T-helper 2 cell treated with Interferon-gamma antibody and Interleukin-4, amounts not matched to agents 5 μg/mL and 100 μg/mL, for 36 hours (primary cell): ENCODE measurements around the gene GLYAT.

Experiments
- DNase-seq: peaks from one replicate; pipeline ENCODE4 v3.0.0; 2021; ENCODE audit warnings: low spot score
- H3K27ac Mint-ChIP-seq: one replicate; pipeline ENCODE4 v1.8.0; 2021; ENCODE audit warnings: mild to moderate bottlenecking, mixed read lengths
- H3K27me3 Mint-ChIP-seq: one replicate; pipeline ENCODE4 v1.8.0; 2021; ENCODE audit warnings: low read depth, mixed read lengths
- H3K36me3 Mint-ChIP-seq: one replicate; pipeline ENCODE4 v1.8.0; 2021; ENCODE audit warnings: low read depth, mixed read lengths
- H3K4me1 Mint-ChIP-seq: one replicate; pipeline ENCODE4 v1.8.0; 2021; ENCODE audit warnings: low read depth, mixed read lengths
- H3K4me3 Mint-ChIP-seq: one replicate; pipeline ENCODE4 v1.8.0; 2022; ENCODE audit warnings: mild to moderate bottlenecking, moderate library complexity, mixed read lengths
- H3K9me3 Mint-ChIP-seq: one replicate; pipeline ENCODE4 v1.8.0; 2021; ENCODE audit warnings: mixed read lengths

GLYAT gene, protein sequence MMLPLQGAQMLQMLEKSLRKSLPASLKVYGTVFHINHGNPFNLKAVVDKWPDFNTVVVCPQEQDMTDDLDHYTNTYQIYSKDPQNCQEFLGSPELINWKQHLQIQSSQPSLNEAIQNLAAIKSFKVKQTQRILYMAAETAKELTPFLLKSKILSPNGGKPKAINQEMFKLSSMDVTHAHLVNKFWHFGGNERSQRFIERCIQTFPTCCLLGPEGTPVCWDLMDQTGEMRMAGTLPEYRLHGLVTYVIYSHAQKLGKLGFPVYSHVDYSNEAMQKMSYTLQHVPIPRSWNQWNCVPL

GRCh38 chr11:58731819-58732218 is at the start of gene GLYAT:
TSS of gene GLYAT (minus strand) at chr11:58731943. CDS start at chr11:58724496, 7,447 bp downstream.
- Mint-ChIP-seq H3K36me3 (no peaks in the 10 kb centered on the region), H3K4me3 (no peak within 1 kb of the TSS), H3K27me3 (no peaks in the 10 kb centered on the region), H3K9me3 (no peaks in the 10 kb centered on the region), H3K27ac (no peak within 1 kb of the TSS), H3K4me1 (peaks cover 4% of the 10 kb centered on the region)
- DNase-seq: no peak

GRCh38 chr11:58781345-58781744 is 49.6 kb upstream of the GLYAT start:
- no peaks in the 10 kb centered on the region for H3K36me3 Mint-ChIP-seq
- H3K27me3 Mint-ChIP-seq: no peaks in the 10 kb centered on the region
- no peak overlapping the region for H3K27ac Mint-ChIP-seq
- H3K4me3 Mint-ChIP-seq: no peak overlapping the region
- no peak for DNase-seq
- H3K9me3 Mint-ChIP-seq: no peaks in the 10 kb centered on the region
- no peaks in the 10 kb centered on the region for H3K4me1 Mint-ChIP-seq

GRCh38 chr11:58780578-58780977 is 48.8 kb upstream of the GLYAT start:
- no peak overlapping the region for H3K27ac Mint-ChIP-seq
- no peak for DNase-seq
- H3K36me3 Mint-ChIP-seq: no peaks in the 10 kb centered on the region
- H3K9me3 Mint-ChIP-seq: no peaks in the 10 kb centered on the region
- no peak overlapping the region for H3K4me3 Mint-ChIP-seq
- no peaks in the 10 kb centered on the region for H3K4me1 Mint-ChIP-seq
- peaks cover 4% of the 10 kb centered on the region for H3K27me3 Mint-ChIP-seq

DNA sequence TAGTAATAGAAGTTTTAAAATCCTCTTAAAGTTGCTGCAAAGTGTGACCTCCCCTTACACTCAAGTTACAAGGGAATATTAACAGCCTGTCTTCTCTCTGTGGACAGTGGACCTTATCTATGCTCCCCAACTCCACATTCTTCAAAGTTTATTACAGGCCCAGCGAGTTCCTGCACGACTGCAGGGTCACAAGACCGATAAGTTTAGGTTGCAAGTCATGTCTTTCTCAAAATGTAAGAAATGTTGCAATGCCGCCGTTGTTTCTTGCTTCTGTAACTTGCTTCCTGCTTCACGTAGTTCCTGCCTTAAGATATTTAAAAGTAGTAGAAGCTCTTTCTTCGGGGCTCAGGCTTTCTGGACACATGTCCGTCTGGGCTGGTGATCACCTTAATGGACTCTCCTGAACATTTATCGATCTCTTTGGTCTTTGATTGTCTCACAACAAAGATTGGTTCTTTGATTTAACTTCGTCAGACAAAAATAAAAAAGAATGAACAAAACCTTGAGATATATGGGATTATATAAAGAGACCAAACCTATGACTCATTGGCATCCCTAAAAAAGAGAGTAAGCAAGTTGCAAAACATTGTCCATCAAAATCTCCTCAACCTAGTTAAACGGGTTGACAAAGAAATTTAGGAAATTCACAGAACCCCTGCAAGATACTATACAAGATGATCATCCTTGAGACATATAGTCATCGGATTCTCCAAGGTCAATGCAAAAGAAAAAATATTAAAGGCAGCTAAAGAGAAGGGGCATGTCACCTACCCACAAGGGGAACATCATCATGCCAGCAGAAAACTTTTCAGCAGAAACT is 45.4 kb upstream of the GLYAT start:
- DNase-seq: no peak
- H3K9me3 Mint-ChIP-seq: no peaks in the 10 kb centered on the region
- peaks cover 4% of the 10 kb centered on the region for H3K27me3 Mint-ChIP-seq
- H3K4me3 Mint-ChIP-seq: no peak overlapping the region
- H3K36me3 Mint-ChIP-seq: no peaks in the 10 kb centered on the region
- no peak overlapping the region for H3K27ac Mint-ChIP-seq
- H3K4me1 Mint-ChIP-seq: no peaks in the 10 kb centered on the region

GRCh38 chr11:58775066-58775708 is 43.4 kb upstream of the GLYAT start:
- no peak overlapping the region for H3K4me3 Mint-ChIP-seq
- DNase-seq: no peak

DNA sequence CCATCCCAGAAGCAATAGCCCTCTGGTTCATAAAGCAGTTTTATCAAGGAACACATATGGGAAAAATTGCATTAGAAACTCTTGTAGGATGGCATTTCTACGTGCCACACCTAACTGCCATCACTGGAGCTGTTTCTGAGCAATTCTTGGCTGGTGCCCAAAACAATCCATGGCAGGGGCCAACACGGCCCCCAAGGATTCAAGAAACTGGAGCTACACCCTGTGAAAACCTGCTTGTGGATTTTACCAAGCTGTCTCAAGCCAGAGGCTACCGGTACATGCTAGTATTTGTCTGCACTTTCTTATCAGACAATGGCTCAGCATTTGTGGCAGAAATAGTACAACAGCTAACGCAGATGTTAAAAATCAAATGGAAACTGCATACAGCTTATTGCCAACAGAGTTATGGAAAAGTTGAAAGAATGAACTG is 42.4 kb upstream of the GLYAT start:
- Mint-ChIP-seq H3K27me3 (peaks cover 4% of the 10 kb centered on the region), H3K9me3 (no peaks in the 10 kb centered on the region), H3K4me3 (no peak overlapping the region), H3K36me3 (no peaks in the 10 kb centered on the region), H3K4me1 (no peaks in the 10 kb centered on the region), H3K27ac (no peak overlapping the region)
- no peak for DNase-seq

More at GRCh38 chr11:58775066-58775708, 43.4 kb upstream of the GLYAT start:
- H3K27ac Mint-ChIP-seq: no peak overlapping the region
- H3K36me3 Mint-ChIP-seq: no peaks in the 10 kb centered on the region
- H3K9me3 Mint-ChIP-seq: no peaks in the 10 kb centered on the region
- H3K27me3 Mint-ChIP-seq: peaks cover 4% of the 10 kb centered on the region
- H3K4me1 Mint-ChIP-seq: no peaks in the 10 kb centered on the region

DNA sequence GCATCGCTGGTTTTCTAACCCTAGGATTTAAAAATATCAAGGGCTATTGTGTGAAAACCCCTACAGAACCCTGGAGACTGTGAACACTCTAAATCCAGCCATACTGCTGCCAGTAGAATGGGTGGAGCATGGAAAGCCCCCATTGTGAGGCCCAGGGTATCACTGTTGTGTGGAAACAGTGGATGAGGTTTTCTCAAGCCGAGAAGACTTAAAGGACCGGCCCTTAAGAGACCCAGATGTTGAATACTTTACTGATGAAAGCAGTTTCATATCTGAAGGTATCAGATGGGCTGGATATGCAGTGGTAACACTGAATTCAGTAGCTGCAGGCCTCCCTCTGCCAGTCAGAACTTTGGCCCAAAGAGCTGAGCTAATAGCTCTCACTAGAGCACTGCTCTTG is 41.6 kb upstream of the GLYAT start:
- Mint-ChIP-seq H3K4me1 (no peaks in the 10 kb centered on the region), H3K36me3 (no peaks in the 10 kb centered on the region), H3K27ac (no peak overlapping the region), H3K4me3 (no peak overlapping the region), H3K9me3 (no peaks in the 10 kb centered on the region), H3K27me3 (peaks cover 4% of the 10 kb centered on the region)
- no peak for DNase-seq

GRCh38 chr11:58772329-58773285 is 40.9 kb upstream of the GLYAT start:
- Mint-ChIP-seq H3K4me1 (no peaks in the 10 kb centered on the region), H3K27me3 (peaks cover 4% of the 10 kb centered on the region), H3K9me3 (no peaks in the 10 kb centered on the region), H3K27ac (no peak overlapping the region), H3K4me3 (no peak overlapping the region), H3K36me3 (no peaks in the 10 kb centered on the region)
- DNase-seq: no peak

DNA sequence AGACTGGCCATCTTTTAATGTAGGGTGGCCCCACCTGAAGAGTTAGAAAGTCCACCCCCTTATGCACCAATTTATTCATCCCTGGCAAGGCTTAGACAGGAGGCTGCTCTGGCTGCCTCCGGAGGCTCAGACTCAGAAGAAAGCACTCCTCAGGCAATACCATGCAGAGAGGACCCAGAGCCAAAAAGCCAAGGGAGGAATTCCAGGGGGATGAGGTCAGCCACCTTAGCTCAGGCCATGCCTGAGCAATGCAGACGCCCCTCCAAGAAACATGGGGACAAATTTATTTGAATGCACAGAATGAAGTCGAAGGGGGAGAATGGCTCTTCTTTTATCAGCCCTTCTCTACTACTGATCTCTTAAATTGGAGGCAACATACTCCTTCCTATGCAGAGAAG is 39.7 kb upstream of the GLYAT start:
- Mint-ChIP-seq H3K27ac (no peak overlapping the region), H3K9me3 (no peaks in the 10 kb centered on the region), H3K27me3 (peaks cover 4% of the 10 kb centered on the region), H3K4me1 (no peaks in the 10 kb centered on the region), H3K36me3 (no peaks in the 10 kb centered on the region), H3K4me3 (no peak overlapping the region)
- DNase-seq: no peak

- no peak for DNase-seq
- H3K36me3 Mint-ChIP-seq: no peaks in the 10 kb centered on the region
- H3K4me3 Mint-ChIP-seq: no peak overlapping the region
- no peaks in the 10 kb centered on the region for H3K9me3 Mint-ChIP-seq
- peaks cover 4% of the 10 kb centered on the region for H3K27me3 Mint-ChIP-seq
- H3K27ac Mint-ChIP-seq: no peak overlapping the region
- H3K4me1 Mint-ChIP-seq: no peaks in the 10 kb centered on the region
Observed at GRCh38 chr11:58770627-58771457, 39.1 kb upstream of the GLYAT start.

DNA sequence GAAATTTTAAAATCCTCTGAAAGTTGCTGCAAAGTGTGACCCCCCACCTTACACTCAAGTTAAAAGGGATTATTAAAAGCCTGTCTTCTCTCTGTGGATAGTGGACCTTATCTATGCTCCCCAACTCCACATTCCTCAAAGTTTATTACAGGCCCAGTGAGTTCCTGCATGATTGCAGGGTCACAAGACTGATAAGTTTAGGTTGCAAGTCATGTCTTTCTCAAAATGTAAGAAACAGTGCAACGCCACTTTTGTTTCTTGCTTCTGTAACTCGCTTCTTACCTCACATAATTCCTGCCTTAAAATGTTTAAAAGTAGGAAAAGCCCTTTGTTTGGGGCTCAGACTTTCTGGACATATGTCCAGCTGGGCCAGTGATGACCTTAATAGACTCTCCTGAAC is 38.4 kb upstream of the GLYAT start:
- H3K4me1 Mint-ChIP-seq: no peaks in the 10 kb centered on the region
- no peak for DNase-seq
- no peak overlapping the region for H3K27ac Mint-ChIP-seq
- H3K27me3 Mint-ChIP-seq: peaks cover 4% of the 10 kb centered on the region
- H3K9me3 Mint-ChIP-seq: no peaks in the 10 kb centered on the region
- H3K36me3 Mint-ChIP-seq: no peaks in the 10 kb centered on the region
- no peak overlapping the region for H3K4me3 Mint-ChIP-seq

- Mint-ChIP-seq H3K4me3 (no peak overlapping the region), H3K4me1 (no peaks in the 10 kb centered on the region), H3K27ac (no peak overlapping the region), H3K36me3 (no peaks in the 10 kb centered on the region), H3K27me3 (peaks cover 4% of the 10 kb centered on the region), H3K9me3 (no peaks in the 10 kb centered on the region)
- DNase-seq: no peak
Observed at GRCh38 chr11:58769308-58769707, 37.6 kb upstream of the GLYAT start.

GRCh38 chr11:58768137-58768536 is 36.4 kb upstream of the GLYAT start:
- Mint-ChIP-seq H3K4me3 (no peak overlapping the region), H3K27me3 (peaks cover 4% of the 10 kb centered on the region), H3K27ac (no peak overlapping the region), H3K9me3 (no peaks in the 10 kb centered on the region), H3K4me1 (no peaks in the 10 kb centered on the region), H3K36me3 (no peaks in the 10 kb centered on the region)
- DNase-seq: no peak
